HG03064 (cell line): ENCODE data around the gene ABCG4.

Source experiments
- ATAC-seq: cut with Tn5 transposase; IDR thresholded peaks from one replicate; pipeline ENCODE4 v1.9.1; 2021; ENCODE audit warnings: low read depth; ENCODE audit not compliant: unreplicated experiment

The ABCG4 gene

GRCh38 chr11:119205080-119205479, 56.2 kb downstream of the ABCG4 start:
- ATAC-seq = no peak

DNA sequence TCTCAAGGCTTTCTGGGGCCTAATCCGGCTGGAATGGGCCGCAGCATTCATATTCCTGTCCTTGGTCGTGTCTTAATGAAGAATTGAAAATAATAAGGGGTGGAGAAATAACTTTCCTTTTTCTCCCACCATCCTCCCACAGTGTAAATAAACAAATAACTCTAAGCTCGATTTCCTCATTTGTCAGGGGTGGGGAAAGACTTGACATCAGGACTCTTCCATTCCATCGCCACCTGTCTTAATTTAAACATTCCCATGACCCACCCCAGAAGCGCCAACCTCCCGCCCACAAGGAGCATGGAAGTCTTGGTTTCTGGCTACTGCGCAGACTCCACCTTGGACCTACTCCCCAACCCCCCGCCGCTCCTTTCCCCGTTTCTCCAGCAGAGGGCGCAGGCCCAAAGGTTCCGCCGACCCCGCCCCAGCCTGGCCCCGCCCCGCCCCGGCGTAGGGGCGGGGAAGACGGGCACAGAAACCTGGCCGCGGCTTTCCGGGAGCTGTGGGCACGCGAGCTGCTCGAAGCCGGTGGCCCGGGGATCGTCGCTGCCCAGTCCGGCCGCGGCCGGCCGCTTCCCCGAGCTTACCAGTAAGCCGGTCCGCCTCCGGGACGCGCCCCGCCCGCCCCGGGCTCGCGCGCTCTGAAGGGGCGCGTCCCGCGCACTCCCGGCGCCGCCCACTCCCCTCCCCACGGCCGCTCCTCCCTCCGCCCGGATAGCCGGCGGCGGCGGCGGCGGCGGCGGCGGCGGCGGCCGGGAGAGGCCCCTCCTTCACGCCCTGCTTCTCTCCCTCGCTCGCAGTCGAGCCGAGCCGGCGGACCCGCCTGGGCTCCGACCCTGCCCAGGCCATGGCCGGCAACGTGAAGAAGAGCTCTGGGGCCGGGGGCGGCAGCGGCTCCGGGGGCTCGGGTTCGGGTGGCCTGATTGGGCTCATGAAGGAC, 57.0 kb downstream of the ABCG4 start, which contains the start of gene CBL:
Gene CBL, plus strand, starts transcription at position 766 of the 937 bp plus-strand sequence. Its CDS starts 79 bp downstream, at position 845.
- peak; percentile 69 for ATAC-seq

GRCh38 chr11:119206511-119207414, 57.9 kb downstream of the ABCG4 start:
- peak; percentile 23 for ATAC-seq

GRCh38 chr11:119207415-119207960, 58.6 kb downstream of the ABCG4 start:
- no peak for ATAC-seq

GRCh38 chr11:119209186-119209585, 60.3 kb downstream of the ABCG4 start:
- no peak for ATAC-seq

DNA sequence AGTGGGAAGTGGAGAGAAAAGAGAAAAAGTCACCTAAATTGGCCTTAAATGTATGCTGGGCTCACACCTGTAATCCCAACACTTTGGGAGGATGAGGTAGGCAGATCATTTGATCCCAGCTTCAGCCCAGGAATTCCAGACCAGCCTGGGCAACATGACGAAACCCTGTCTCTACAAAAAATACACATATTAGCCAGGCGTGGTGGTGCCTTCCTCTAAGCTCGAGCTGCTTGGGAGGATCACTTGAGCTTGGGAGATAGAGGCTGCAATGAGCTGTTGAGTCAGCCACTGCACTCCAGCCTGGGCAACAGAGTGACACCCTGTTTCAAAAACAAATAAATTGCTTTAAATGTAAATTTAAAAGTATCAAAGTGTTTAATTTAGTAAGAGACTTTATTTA, 61.2 kb downstream of the ABCG4 start:
- ATAC-seq = no peak
